Astrocyte (in vitro differentiated cells and primary cell): ENCODE results near the gene EVC2. TPM values are rescaled to one million over a fixed set of nuclear protein-coding genes. Genes with fewer than 3 reads are reported as not detected.
A peak's percentile ranks its signal among the peaks of the same experiment; 100 is the strongest.

Experiments used
- DNase-seq: peaks from one replicate; pipeline ENCODE4 v3.0.0-alpha.2; 2010; ENCODE audit warnings: low read depth
- FAIRE-seq: peaks from 2 replicates; lab custom pipeline; 2011; peaks lifted over from hg19 to GRCh38; lab: Jason Lieb, UNC
- H2AFZ ChIP-seq: 2 replicates; pipeline ENCODE4 v1.6.0; 2012; ENCODE audit warnings: low read depth, low read length, inconsistent platforms
- H3K27ac ChIP-seq: 2 replicates; pipeline ENCODE4 v1.5.1; 2011; ENCODE audit warnings: low read depth, low read length, inconsistent platforms
- H3K27me3 ChIP-seq: 2 replicates; pipeline ENCODE4 v1.6.0; 2011; ENCODE audit warnings: low read length, inconsistent platforms; ENCODE audit not compliant: insufficient read depth
- H3K36me3 ChIP-seq: 2 replicates; pipeline ENCODE4 v1.5.1; 2011; ENCODE audit warnings: low read length, inconsistent platforms; ENCODE audit not compliant: insufficient read depth
- H3K4me1 ChIP-seq: 2 replicates; pipeline ENCODE4 v1.5.1; 2011; ENCODE audit warnings: low read length, inconsistent platforms; ENCODE audit not compliant: insufficient read depth
- H3K4me2 ChIP-seq: 2 replicates; pipeline ENCODE4 v1.6.0; 2012; ENCODE audit warnings: low read length, inconsistent platforms
- H3K4me3 ChIP-seq: 2 replicates; pipeline ENCODE4 v1.5.1; 2011; ENCODE audit warnings: low read depth, mild to moderate bottlenecking, low read length, inconsistent platforms; ENCODE audit not compliant: insufficient read depth
- H3K79me2 ChIP-seq: 2 replicates; pipeline ENCODE4 v1.6.0; 2012; ENCODE audit warnings: mild to moderate bottlenecking, low read length, inconsistent platforms; ENCODE audit not compliant: insufficient read depth
- H3K9ac ChIP-seq: 2 replicates; pipeline ENCODE4 v1.6.0; 2012; ENCODE audit warnings: mild to moderate bottlenecking, low read length, inconsistent platforms
- H3K9me3 ChIP-seq: 2 replicates; pipeline ENCODE4 v1.5.1; 2012; ENCODE audit warnings: low read depth, mild to moderate bottlenecking, low read length, inconsistent platforms; ENCODE audit not compliant: insufficient read depth
- H4K20me1 ChIP-seq: 2 replicates; pipeline ENCODE4 v1.6.0; 2012; ENCODE audit warnings: low read length, inconsistent platforms; ENCODE audit not compliant: insufficient read depth
- H3K27ac Mint-ChIP-seq: one replicate; pipeline ENCODE4 v1.8.0; 2021; ENCODE audit warnings: mild to moderate bottlenecking, mixed read lengths; ENCODE audit not compliant: unreplicated experiment
- H3K27me3 Mint-ChIP-seq: one replicate; pipeline ENCODE4 v1.8.0; 2021; ENCODE audit warnings: low read depth, mixed read lengths; ENCODE audit not compliant: unreplicated experiment
- H3K36me3 Mint-ChIP-seq: one replicate; pipeline ENCODE4 v1.8.0; 2021; ENCODE audit warnings: low read depth, mixed read lengths; ENCODE audit not compliant: unreplicated experiment
- H3K4me1 Mint-ChIP-seq: one replicate; pipeline ENCODE4 v1.8.0; 2021; ENCODE audit warnings: low read depth, mixed read lengths; ENCODE audit not compliant: unreplicated experiment
- H3K4me3 Mint-ChIP-seq: one replicate; pipeline ENCODE4 v1.8.0; 2021; ENCODE audit warnings: mild to moderate bottlenecking, moderate library complexity, mixed read lengths; ENCODE audit not compliant: unreplicated experiment
- H3K9me3 Mint-ChIP-seq: one replicate; pipeline ENCODE4 v1.8.0; 2021; ENCODE audit warnings: mild to moderate bottlenecking, mixed read lengths; ENCODE audit not compliant: unreplicated experiment
- EZH2 ChIP-seq: IDR thresholded peaks from 2 replicates; pipeline ENCODE4 v1.6.1; 2012; ENCODE audit warnings: mild to moderate bottlenecking, low read length, inconsistent platforms; ENCODE audit not compliant: insufficient read depth
- total RNA-seq: library from RNA; stranded (reverse); gene quantifications from 2 replicates; pipeline ENCODE4 v1.2.1, GENCODE V29; 2021
- TF ChIP-seq, protein P1 (sequence below): IDR thresholded peaks from 2 replicates; pipeline ENCODE4 v1.5.1; 2011; ENCODE audit warnings: low read depth, mild to moderate bottlenecking, inconsistent platforms, low read length, moderate library complexity; ENCODE audit not compliant: insufficient read depth

Gene EVC2
- total RNA-seq, 1 donor from 2014 or later = 3.3 TPM

DNA sequence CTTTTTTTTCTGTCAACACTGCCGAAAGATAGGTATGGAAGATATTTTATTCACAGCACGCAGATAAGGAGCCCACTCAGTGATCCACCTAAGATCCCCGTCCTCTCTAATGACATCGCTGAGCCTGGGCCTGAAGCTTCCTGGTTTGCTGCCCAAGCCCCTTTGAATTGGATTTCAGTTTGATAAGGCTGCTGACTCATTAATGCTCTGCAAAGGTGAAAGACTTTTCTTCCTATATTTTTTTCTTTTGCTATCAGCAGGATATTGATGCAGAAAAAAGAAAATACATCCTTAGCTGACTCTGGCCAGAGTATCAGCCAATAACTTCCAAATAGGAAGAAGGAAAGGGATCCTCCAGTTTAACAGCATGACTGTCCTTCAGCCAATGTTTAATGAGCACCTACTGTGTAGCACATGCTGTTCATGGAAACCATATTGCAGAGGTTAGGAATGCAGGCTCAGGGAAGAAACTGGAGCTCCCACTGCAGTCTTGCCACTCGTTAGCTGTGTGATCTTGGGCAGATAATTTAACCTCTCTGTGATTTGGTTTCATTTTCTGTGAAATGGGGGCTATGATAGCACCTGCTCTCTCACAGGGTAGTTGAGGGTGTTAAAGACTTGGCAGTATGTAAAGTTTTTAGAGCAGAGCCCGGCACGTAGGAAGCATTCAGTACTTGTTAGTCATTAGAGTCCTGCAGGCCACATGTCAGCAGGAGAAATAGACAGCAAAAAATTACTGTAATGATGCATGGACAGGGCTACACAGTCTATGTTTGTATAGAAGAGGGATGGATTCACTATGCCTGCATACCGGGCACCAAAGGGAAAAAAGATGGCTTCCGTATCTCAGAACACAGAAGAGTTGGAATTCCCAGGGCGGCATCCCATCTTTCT is 41.9 kb upstream of the EVC2 start:
- peak overlapping the region; percentile 59 for H3K27ac Mint-ChIP-seq
- H3K4me3 Mint-ChIP-seq = peak overlapping the region; percentile 27
- peaks cover 69% of the 10 kb centered on the region for H3K4me1 Mint-ChIP-seq
- Histone ChIP-seq H3K36me3 (peaks cover 19% of the 10 kb centered on the region), H3K9ac (peak overlapping the region; percentile 73), H3K27ac (peak overlapping the region; percentile 85), H3K79me2 (peaks cover 6% of the 10 kb centered on the region), H3K4me2 (peak overlapping the region; percentile 59), H3K27me3 (no peaks in the 10 kb centered on the region), H4K20me1 (no peaks in the 10 kb centered on the region), H3K4me3 (no peak overlapping the region), H3K9me3 (no peaks in the 10 kb centered on the region), H3K4me1 (peaks cover 74% of the 10 kb centered on the region), H2AFZ (no peak overlapping the region)
- H3K36me3 Mint-ChIP-seq = peaks cover 33% of the 10 kb centered on the region
- no peaks in the 10 kb centered on the region for H3K9me3 Mint-ChIP-seq
- H3K27me3 Mint-ChIP-seq = no peaks in the 10 kb centered on the region
- FAIRE-seq (peak; percentile 81), DNase-seq (peak; percentile 79)
- TF ChIP-seq, protein P1, sequence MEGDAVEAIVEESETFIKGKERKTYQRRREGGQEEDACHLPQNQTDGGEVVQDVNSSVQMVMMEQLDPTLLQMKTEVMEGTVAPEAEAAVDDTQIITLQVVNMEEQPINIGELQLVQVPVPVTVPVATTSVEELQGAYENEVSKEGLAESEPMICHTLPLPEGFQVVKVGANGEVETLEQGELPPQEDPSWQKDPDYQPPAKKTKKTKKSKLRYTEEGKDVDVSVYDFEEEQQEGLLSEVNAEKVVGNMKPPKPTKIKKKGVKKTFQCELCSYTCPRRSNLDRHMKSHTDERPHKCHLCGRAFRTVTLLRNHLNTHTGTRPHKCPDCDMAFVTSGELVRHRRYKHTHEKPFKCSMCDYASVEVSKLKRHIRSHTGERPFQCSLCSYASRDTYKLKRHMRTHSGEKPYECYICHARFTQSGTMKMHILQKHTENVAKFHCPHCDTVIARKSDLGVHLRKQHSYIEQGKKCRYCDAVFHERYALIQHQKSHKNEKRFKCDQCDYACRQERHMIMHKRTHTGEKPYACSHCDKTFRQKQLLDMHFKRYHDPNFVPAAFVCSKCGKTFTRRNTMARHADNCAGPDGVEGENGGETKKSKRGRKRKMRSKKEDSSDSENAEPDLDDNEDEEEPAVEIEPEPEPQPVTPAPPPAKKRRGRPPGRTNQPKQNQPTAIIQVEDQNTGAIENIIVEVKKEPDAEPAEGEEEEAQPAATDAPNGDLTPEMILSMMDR = no peak
- TF ChIP-seq EZH2 = no peak

GRCh38 chr4:5749568-5749967 is 41.2 kb upstream of the EVC2 start:
- no peak for FAIRE-seq
- H3K36me3 ChIP-seq = peaks cover 21% of the 10 kb centered on the region
- no peak for DNase-seq
- no peak overlapping the region for H3K4me3 ChIP-seq
- no peaks in the 10 kb centered on the region for H3K27me3 ChIP-seq
- H3K9me3 Mint-ChIP-seq = no peaks in the 10 kb centered on the region
- H3K79me2 ChIP-seq = peaks cover 2% of the 10 kb centered on the region
- H3K4me2 ChIP-seq = peak overlapping the region; percentile 59
- H3K27ac Mint-ChIP-seq = peak overlapping the region; percentile 59
- H3K4me3 Mint-ChIP-seq = no peak overlapping the region
- peak overlapping the region; percentile 85 for H3K27ac ChIP-seq
- no peak overlapping the region for H2AFZ ChIP-seq
- H3K27me3 Mint-ChIP-seq = no peaks in the 10 kb centered on the region
- H3K9me3 ChIP-seq = no peaks in the 10 kb centered on the region
- peaks cover 29% of the 10 kb centered on the region for H3K36me3 Mint-ChIP-seq
- TF ChIP-seq, protein P1 = no peak
- TF ChIP-seq EZH2 = no peak
- H3K4me1 Mint-ChIP-seq = peaks cover 69% of the 10 kb centered on the region
- no peaks in the 10 kb centered on the region for H4K20me1 ChIP-seq
- H3K9ac ChIP-seq = peak overlapping the region; percentile 73
- H3K4me1 ChIP-seq = peaks cover 74% of the 10 kb centered on the region
